GM21528 (cell line): ENCODE measurements around the gene RAMP2.
"Not testable (repeated sequence)": the region's sequence is repeated elsewhere in the genome, so short reads cannot be mapped to it uniquely, and the experiment has no call there.

ENCODE experiments used
- ATAC-seq: cut with Tn5 transposase; IDR thresholded peaks from one replicate; pipeline ENCODE4 v1.9.1; 2021; ENCODE audit warnings: mild to moderate bottlenecking, moderate library complexity; ENCODE audit not compliant: unreplicated experiment, low FRiP score

Gene RAMP2

GRCh38 chr17:42767512-42767911 lies 6.5 kb downstream of the RAMP2 start:
- ATAC-seq: no peak

GRCh38 chr17:42768006-42768405 lies 7.0 kb downstream of the RAMP2 start:
- not testable (repeated sequence) for ATAC-seq

- not testable (repeated sequence) for ATAC-seq
Observed at GRCh38 chr17:42769964-42770363, 8.9 kb downstream of the RAMP2 start.

GRCh38 chr17:42772945-42773289 lies 11.9 kb downstream of the RAMP2 start:
- no peak for ATAC-seq

- peak; percentile 68 for ATAC-seq
Observed at GRCh38 chr17:42773290-42774035, 12.4 kb downstream of the RAMP2 start, which contains the start of gene VPS25. VPS25 (plus strand) TSS chr17:42773449; CDS start chr17:42773476, 27 bp downstream.

- ATAC-seq: no peak
Observed at GRCh38 chr17:42774066-42774745, 13.2 kb downstream of the RAMP2 start.

- no peak for ATAC-seq
Observed at GRCh38 chr17:42775534-42776098, 14.6 kb downstream of the RAMP2 start.

- no peak for ATAC-seq
Observed at GRCh38 chr17:42778570-42778969, 17.5 kb downstream of the RAMP2 start.

GRCh38 chr17:42779304-42779935 lies 18.4 kb downstream of the RAMP2 start:
- ATAC-seq: no peak

GRCh38 chr17:42779936-42780850 lies 19.2 kb downstream of the RAMP2 start, which contains the start of gene WNK4:
WNK4 (plus strand) TSS chr17:42780610; CDS start chr17:42780699, 89 bp downstream.
- no peak for ATAC-seq

GRCh38 chr17:42780851-42781638 lies 20.0 kb downstream of the RAMP2 start:
- ATAC-seq: no peak

GRCh38 chr17:42781639-42782165 lies 20.7 kb downstream of the RAMP2 start:
- no peak for ATAC-seq

GRCh38 chr17:42782166-42783061 lies 21.4 kb downstream of the RAMP2 start:
- no peak for ATAC-seq

GRCh38 chr17:42783062-42783790 lies 22.2 kb downstream of the RAMP2 start:
- no peak for ATAC-seq

GRCh38 chr17:42783791-42784138 lies 22.7 kb downstream of the RAMP2 start:
- ATAC-seq: no peak

- no peak for ATAC-seq
Observed at GRCh38 chr17:42784409-42784808, 23.4 kb downstream of the RAMP2 start.

- ATAC-seq: no peak
Observed at GRCh38 chr17:42784811-42785592, 24.0 kb downstream of the RAMP2 start.
